IMR-90 (cell line): ENCODE results near the gene PPP1R16B. TPM values are rescaled to one million over a fixed set of nuclear protein-coding genes. Genes with fewer than 3 reads are reported as not detected.

Experiments used
- ATAC-seq: fragments of 200-7000 bp; cut with Tn5 transposase; 2 replicates; pipeline ENCODE4 v1.9.1; 2020; ENCODE audit warnings: low read depth, mild to moderate bottlenecking, moderate library complexity
- BruUV-seq: library from RNA; stranded (reverse); fragments of 400-500 nt; replicated peaks from 2 replicates; lab custom pipeline; 2021; lab: Mats Ljungman, UMichigan
- CTCF ChIA-PET: fragments of 300-600 bp; formaldehyde crosslinking; extraction: SDS; loops from one replicate; lab custom pipeline; 2021; ENCODE audit warnings: antibody characterized with exemption; lab: Yijun Ruan, JAX
- POLR2A ChIA-PET: fragments of 300-600 bp; sonication (Branson Sonifier 250); formaldehyde crosslinking; loops from one replicate; lab custom pipeline; 2022; ENCODE audit warnings: antibody characterized with exemption; ENCODE audit not compliant: unreplicated experiment; lab: Charles Lee
- DNase-seq: peaks from one replicate; pipeline ENCODE4 v3.0.0; 2013
- H2AFZ ChIP-seq: replicated peaks from 2 replicates; pipeline ENCODE3; 2013; ENCODE audit warnings: low read length, mild to moderate bottlenecking; ENCODE audit not compliant: poor library complexity
- H2AK5ac ChIP-seq: 2 replicates; pipeline ENCODE4 v1.6.1; 2013; ENCODE audit warnings: low read depth, low read length, inconsistent platforms
- H2AK9ac ChIP-seq: replicated peaks from 2 replicates; pipeline ENCODE3; 2013; ENCODE audit warnings: mild to moderate bottlenecking, low read depth, low read length, moderate library complexity; ENCODE audit not compliant: poor library complexity
- H2BK120ac ChIP-seq: 2 replicates; pipeline ENCODE4 v1.6.1; 2013; ENCODE audit warnings: low read depth, low read length, inconsistent platforms
- H2BK15ac ChIP-seq: 3 replicates; pipeline ENCODE4 v1.6.1; 2013; ENCODE audit warnings: low read depth, low read length, inconsistent platforms
- H2BK20ac ChIP-seq: 2 replicates; pipeline ENCODE4 v1.6.1; 2013; ENCODE audit warnings: low read depth, mild to moderate bottlenecking, inconsistent platforms, low read length, moderate library complexity
- H2BK5ac ChIP-seq: 2 replicates; pipeline ENCODE4 v1.6.1; 2013; ENCODE audit warnings: mild to moderate bottlenecking, low read depth, low read length, inconsistent platforms; ENCODE audit not compliant: poor library complexity, severe bottlenecking
- H3K14ac ChIP-seq: replicated peaks from 2 replicates; pipeline ENCODE4 v1.6.1; 2013; ENCODE audit warnings: low read depth, low read length, inconsistent platforms
- H3K18ac ChIP-seq: 2 replicates; pipeline ENCODE4 v1.6.1; 2013; ENCODE audit warnings: low read depth, low read length, control low read depth
- H3K23ac ChIP-seq: 2 replicates; pipeline ENCODE4 v1.6.1; 2013; ENCODE audit warnings: low read depth, low read length, inconsistent platforms
- H3K27ac ChIP-seq: 2 replicates; pipeline ENCODE4 v1.5.1; 2013; ENCODE audit warnings: mild to moderate bottlenecking, control low read depth, low read length; ENCODE audit not compliant: insufficient read depth
- H3K27me3 ChIP-seq: 2 replicates; pipeline ENCODE4 v1.6.1; 2013; ENCODE audit warnings: low read length; ENCODE audit not compliant: control insufficient read depth, insufficient read depth
- H3K36me3 ChIP-seq: 2 replicates; pipeline ENCODE4 v1.6.1; 2013; ENCODE audit warnings: low read length, mixed read lengths; ENCODE audit not compliant: control insufficient read depth, insufficient read depth
- H3K4ac ChIP-seq: 2 replicates; pipeline ENCODE4 v1.6.1; 2013; ENCODE audit warnings: low read depth, low read length, inconsistent platforms
- H3K4me1 ChIP-seq: 2 replicates; pipeline ENCODE4 v1.6.1; 2013; ENCODE audit warnings: low read length, mixed read lengths; ENCODE audit not compliant: control insufficient read depth, insufficient read depth
- H3K4me2 ChIP-seq: 2 replicates; pipeline ENCODE4 v1.6.1; 2013; ENCODE audit warnings: low read depth, mild to moderate bottlenecking, control low read depth, low read length, moderate library complexity
- H3K4me3 ChIP-seq: 2 replicates; pipeline ENCODE4 v1.5.1; 2013; ENCODE audit warnings: low read depth, mild to moderate bottlenecking, control low read depth, low read length, moderate library complexity; ENCODE audit not compliant: insufficient read depth
- H3K56ac ChIP-seq: 2 replicates; pipeline ENCODE4 v1.6.1; 2013; ENCODE audit warnings: low read length, inconsistent platforms; ENCODE audit not compliant: insufficient read depth; ENCODE audit errors: extremely low read depth
- H3K79me1 ChIP-seq, 2 experiments: 2 replicates each; pipeline ENCODE4 v1.6.1; 2013; ENCODE audit warnings: low read length in 2 of 2, inconsistent platforms in 1 of 2, low read depth in 1 of 2
- H3K9ac ChIP-seq: 2 replicates; pipeline ENCODE4 v1.6.1; 2013; ENCODE audit warnings: low read depth, low read length, control low read depth
- H3K9me1 ChIP-seq: 2 replicates; pipeline ENCODE4 v1.6.1; 2013; ENCODE audit warnings: low read length, inconsistent platforms; ENCODE audit not compliant: insufficient read depth
- H3K9me3 ChIP-seq: 2 replicates; pipeline ENCODE4 v1.6.1; 2013; ENCODE audit warnings: low read length; ENCODE audit not compliant: control insufficient read depth, insufficient read depth
- H4K20me1 ChIP-seq: 2 replicates; pipeline ENCODE4 v1.6.1; 2013; ENCODE audit warnings: low read length, inconsistent platforms; ENCODE audit not compliant: insufficient read depth
- H4K5ac ChIP-seq: 2 replicates; pipeline ENCODE4 v1.6.1; 2013; ENCODE audit warnings: mild to moderate bottlenecking, low read depth, low read length, control low read depth
- H4K8ac ChIP-seq, 2 experiments: 2 replicates each; pipeline ENCODE4 v1.6.1; 2013; ENCODE audit warnings: low read depth in 2 of 2, low read length in 2 of 2, control low read depth in 1 of 2, inconsistent platforms in 1 of 2
- H4K91ac ChIP-seq: 2 replicates; pipeline ENCODE4 v1.6.1; 2013; ENCODE audit warnings: low read depth, low read length, inconsistent platforms; ENCODE audit not compliant: insufficient read depth
- BHLHE40 ChIP-seq: fragments of 150-350 bp; IDR thresholded peaks from 2 replicates; pipeline ENCODE4 v1.6.1; 2016; ENCODE audit warnings: mild to moderate bottlenecking, low read depth, low read length
- CEBPB ChIP-seq: IDR thresholded peaks from 2 replicates; pipeline ENCODE4 v1.6.1; 2012; ENCODE audit warnings: low read depth, low read length, improper control_type of control experiment
- CHD1 ChIP-seq: IDR thresholded peaks from 2 replicates; pipeline ENCODE4 v1.6.1; 2012; ENCODE audit warnings: low read depth, low read length, improper control_type of control experiment
- FOS ChIP-seq: fragments of 150-350 bp; IDR thresholded peaks from 2 replicates; pipeline ENCODE4 v1.6.1; 2016; ENCODE audit warnings: low read depth, low read length
- MXI1 ChIP-seq: IDR thresholded peaks from 2 replicates; pipeline ENCODE4 v1.6.1; 2012; ENCODE audit warnings: low read depth, mild to moderate bottlenecking, low read length, moderate library complexity, borderline replicate concordance
- POLR2A ChIP-seq: IDR thresholded peaks from 2 replicates; pipeline ENCODE4 v1.6.1; 2012; ENCODE audit warnings: mild to moderate bottlenecking, low read depth, low read length
- RAD21 ChIP-seq: IDR thresholded peaks from 2 replicates; pipeline ENCODE4 v1.6.1; 2012; ENCODE audit warnings: low read length, improper control_type of control experiment
- RFX5 ChIP-seq: IDR thresholded peaks from 2 replicates; pipeline ENCODE4 v1.8.0; 2012; ENCODE audit warnings: low read depth, mild to moderate bottlenecking, low read length, moderate library complexity
- SMC3 ChIP-seq: fragments of 150-350 bp; IDR thresholded peaks from 2 replicates; pipeline ENCODE4 v1.6.1; 2016; ENCODE audit warnings: low read depth, mild to moderate bottlenecking, antibody characterized with exemption, low read length, moderate library complexity
- WGBS, 2 experiments: methylation state at CpG; one replicate each; pipeline versions ENCODE4 v1.1.5 to v1.1.7; 2013; ENCODE audit warnings: missing lambda C conversion rate in 2 of 2; ENCODE audit not compliant: insufficient read length in 1 of 2; ENCODE audit errors: extremely low coverage in 2 of 2; 5-methylcytosine and 5-hydroxymethylcytosine counted together
- dilution Hi-C: fragments of 300-500 bp; cut with HindIII; formaldehyde crosslinking; loops from one replicate; pipeline ENCODE4 v1.14.3; 2018; ENCODE audit warnings: low sequenced_read_pairs; ENCODE audit not compliant: unreplicated experiment
- in situ Hi-C: fragments of 300-500 bp; cut with MboI; formaldehyde crosslinking; loops from 3 replicates; pipeline ENCODE4 v1.14.3; 2019; ENCODE audit warnings: low sequenced_read_pairs, inconsistent platforms, mixed read lengths
- intact Hi-C: fragments of 100-400 bp; cut with micrococcal nuclease; formaldehyde crosslinking; loops from 2 replicates; pipeline ENCODE4 v1.10.0; 2022
- polyA plus RNA-seq, 3 experiments: library from polyadenylated mRNA; depleted of rRNA; stranded (reverse); fragments of >200 nt; gene quantifications; 2 replicates each; pipeline ENCODE4 v1.2.3, GENCODE V29; 2012; ENCODE audit warnings: low replicate concordance in 1 of 3
- total RNA-seq: library from RNA; depleted of rRNA; stranded (reverse); fragments of >200 nt; gene quantifications from 2 replicates; pipeline ENCODE4 v1.2.3, GENCODE V29; 2012
- TF ChIP-seq, protein P1 (sequence below): conservative IDR thresholded peaks from 2 replicates; pipeline ENCODE4 v1.5.1; 2012; ENCODE audit warnings: mild to moderate bottlenecking, low read depth, low read length, improper control_type of control experiment
- TF ChIP-seq, protein P2 (sequence below): fragments of 150-350 bp; IDR thresholded peaks from 2 replicates; pipeline ENCODE4 v1.6.1; 2017; ENCODE audit warnings: mild to moderate bottlenecking, antibody characterized with exemption, low read length, low read depth

The PPP1R16B gene
- total and polyA plus RNA-seq, 2 of the 4 experiments (the other 2 are of a cell fraction), result not detected

DNA sequence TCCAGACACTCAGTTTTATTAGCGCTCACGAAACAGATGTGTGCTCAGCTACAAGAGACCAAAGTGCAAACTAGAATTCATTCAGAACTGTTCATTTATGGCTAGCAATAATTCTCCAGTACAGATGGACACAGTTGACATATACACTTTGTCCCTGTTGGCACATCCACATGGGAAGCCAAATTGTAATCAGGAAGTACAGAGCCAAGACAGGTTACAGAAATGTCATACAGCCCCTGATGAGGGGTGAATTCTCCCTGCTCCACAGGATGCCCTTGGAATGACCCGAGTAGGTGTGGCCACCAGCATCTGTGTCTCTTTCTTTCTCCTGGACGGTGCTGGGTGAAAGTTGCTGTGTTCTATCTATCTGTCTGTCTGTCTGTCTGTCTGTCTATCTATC, 164.2 kb downstream of the PPP1R16B start (continued):
- TF ChIP-seq BHLHE40 (no peak), POLR2A (no peak), RAD21 (no peak), SMC3 (no peak), CHD1 (no peak)

DNA sequence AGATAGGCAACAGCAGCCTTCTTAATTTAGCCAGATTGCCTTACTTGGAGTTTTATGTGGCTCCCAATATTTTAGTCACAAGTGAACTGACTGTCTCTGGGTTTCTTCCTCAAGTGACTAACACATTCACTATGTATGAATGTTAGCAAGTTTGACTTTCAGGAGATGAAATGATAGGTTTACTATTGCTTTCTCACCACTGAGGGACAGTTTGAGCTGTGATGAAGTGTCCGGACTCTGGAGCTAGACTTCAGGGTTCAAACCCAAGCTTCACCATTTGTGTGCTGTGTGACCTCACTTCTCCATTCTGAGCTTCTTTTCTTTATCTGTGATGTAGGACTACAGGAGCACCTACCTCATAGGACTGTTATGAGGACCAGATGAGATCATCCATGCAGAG, 164.8 kb downstream of the PPP1R16B start:
- CTCF ChIA-PET, result interaction anchor here (1.0 kb wide), 2 partner anchors 8 to 9 kb away, joined by 3 read pairs; partner anchors contain the start of gene DHX35
- DNase-seq, result peak; percentile 88
- intact Hi-C loops, result no loop called here

More for the DNA sequence above, 164.8 kb downstream of the PPP1R16B start:
- H3K79me1 ChIP-seq, result peaks cover 35 to 68% of the 10 kb centered on the region in 2 experiments
- H2BK5ac ChIP-seq, result peak overlapping the region; percentile 99
- dilution Hi-C loops (no loop called here), in situ Hi-C loops (no loop called here)
- H2BK20ac ChIP-seq, result peak overlapping the region; percentile 98
- H2AFZ ChIP-seq, result no peak overlapping the region
- no peak overlapping the region for H3K4me3 ChIP-seq
- POLR2A ChIA-PET, result interaction anchor here (1.0 kb wide), 1 partner anchor 8 kb away, joined by 3 read pairs; the partner anchor contains the start of gene DHX35
- no CpG with 5 or more reads among the region's 1 CpG for WGBS, 2 experiments
- peak overlapping the region; percentile 90; the same call in 1 of the 2 replicates for H3K18ac ChIP-seq
- peak overlapping the region; percentile 50 for H3K27ac ChIP-seq
- H3K4me2 ChIP-seq, result peak overlapping the region; percentile 41; the same call in 1 of the 2 replicates
- H3K27me3 ChIP-seq, result no peaks in the 10 kb centered on the region
- H3K14ac ChIP-seq, result peak overlapping the region; percentile 93
- no peaks in the 10 kb centered on the region for H3K9me3 ChIP-seq
- H4K91ac ChIP-seq, result peak overlapping the region; percentile 72
- H4K20me1 ChIP-seq, result peaks cover 4% of the 10 kb centered on the region; the same call in 1 of the 2 replicates
- no peak overlapping the region for H2AK9ac ChIP-seq
- peak overlapping the region; percentile 68; the same call in 2 of the 3 replicates for H2BK15ac ChIP-seq
- no peaks in the 10 kb centered on the region; the same call in 1 of the 2 replicates for H3K36me3 ChIP-seq
- H2BK120ac ChIP-seq, result peak overlapping the region; percentile 96
- H4K8ac ChIP-seq, result peak overlapping the region; percentile 38 to 93; a peak in 3 of 4 replicates
- H3K4me1 ChIP-seq, result peaks cover 21% of the 10 kb centered on the region
- TF ChIP-seq SMC3, result no peak
- TF ChIP-seq, protein P1, sequence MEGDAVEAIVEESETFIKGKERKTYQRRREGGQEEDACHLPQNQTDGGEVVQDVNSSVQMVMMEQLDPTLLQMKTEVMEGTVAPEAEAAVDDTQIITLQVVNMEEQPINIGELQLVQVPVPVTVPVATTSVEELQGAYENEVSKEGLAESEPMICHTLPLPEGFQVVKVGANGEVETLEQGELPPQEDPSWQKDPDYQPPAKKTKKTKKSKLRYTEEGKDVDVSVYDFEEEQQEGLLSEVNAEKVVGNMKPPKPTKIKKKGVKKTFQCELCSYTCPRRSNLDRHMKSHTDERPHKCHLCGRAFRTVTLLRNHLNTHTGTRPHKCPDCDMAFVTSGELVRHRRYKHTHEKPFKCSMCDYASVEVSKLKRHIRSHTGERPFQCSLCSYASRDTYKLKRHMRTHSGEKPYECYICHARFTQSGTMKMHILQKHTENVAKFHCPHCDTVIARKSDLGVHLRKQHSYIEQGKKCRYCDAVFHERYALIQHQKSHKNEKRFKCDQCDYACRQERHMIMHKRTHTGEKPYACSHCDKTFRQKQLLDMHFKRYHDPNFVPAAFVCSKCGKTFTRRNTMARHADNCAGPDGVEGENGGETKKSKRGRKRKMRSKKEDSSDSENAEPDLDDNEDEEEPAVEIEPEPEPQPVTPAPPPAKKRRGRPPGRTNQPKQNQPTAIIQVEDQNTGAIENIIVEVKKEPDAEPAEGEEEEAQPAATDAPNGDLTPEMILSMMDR, result no peak
- TF ChIP-seq RFX5, result no peak
- TF ChIP-seq MXI1, result no peak
- peak; percentile 25; the same call in 1 of the 2 replicates for TF ChIP-seq CEBPB
- no peak for TF ChIP-seq RAD21
- peak; percentile 15 for TF ChIP-seq FOS
- 0 out of 2 replicates have a peak, but pooled peaks have one; percentile 8 for TF ChIP-seq BHLHE40
- TF ChIP-seq, protein P2, sequence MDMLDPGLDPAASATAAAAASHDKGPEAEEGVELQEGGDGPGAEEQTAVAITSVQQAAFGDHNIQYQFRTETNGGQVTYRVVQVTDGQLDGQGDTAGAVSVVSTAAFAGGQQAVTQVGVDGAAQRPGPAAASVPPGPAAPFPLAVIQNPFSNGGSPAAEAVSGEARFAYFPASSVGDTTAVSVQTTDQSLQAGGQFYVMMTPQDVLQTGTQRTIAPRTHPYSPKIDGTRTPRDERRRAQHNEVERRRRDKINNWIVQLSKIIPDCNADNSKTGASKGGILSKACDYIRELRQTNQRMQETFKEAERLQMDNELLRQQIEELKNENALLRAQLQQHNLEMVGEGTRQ, result no peak
- no peak for TF ChIP-seq POLR2A
- H4K5ac ChIP-seq, result peak overlapping the region; percentile 73; the same call in 1 of the 2 replicates
- H3K9ac ChIP-seq, result peak overlapping the region; percentile 1; the same call in 1 of the 2 replicates
- no TSS peak for BruUV-seq
- peaks cover 21% of the 10 kb centered on the region for H3K9me1 ChIP-seq
- H3K23ac ChIP-seq, result peak overlapping the region; percentile 94; the same call in 1 of the 2 replicates
- peak overlapping the region; percentile 97; the same call in 1 of the 2 replicates for H3K4ac ChIP-seq
- peak overlapping the region; percentile 92 for H2AK5ac ChIP-seq
- H3K56ac ChIP-seq, result peak overlapping the region; percentile 88
- ATAC-seq, result peak; percentile 65
